CD4-positive, alpha-beta T cell treated with Interleukin-17A for 1 hour (primary cell): ENCODE results near the gene YIF1B.

Experiments used
- DNase-seq: peaks from one replicate; pipeline ENCODE4 v3.0.0-alpha.2; 2020

Gene YIF1B

GRCh38 chr19:38333245-38333644, 17.5 kb upstream of the YIF1B start:
- no peak for DNase-seq

- DNase-seq: no peak
Measured at GRCh38 chr19:38331728-38332127, 16.0 kb upstream of the YIF1B start.

- no peak for DNase-seq
Measured at GRCh38 chr19:38329651-38330050, 13.9 kb upstream of the YIF1B start.

- DNase-seq: no peak
Measured at GRCh38 chr19:38326591-38326990, 10.8 kb upstream of the YIF1B start.

GRCh38 chr19:38324431-38324830, 8.7 kb upstream of the YIF1B start:
- DNase-seq: no peak

- no peak for DNase-seq
Measured at GRCh38 chr19:38323291-38323690, 7.5 kb upstream of the YIF1B start.

- DNase-seq: no peak
Measured at GRCh38 chr19:38321646-38322196, 6.0 kb upstream of the YIF1B start.

- DNase-seq: no peak
Measured at GRCh38 chr19:38320969-38321339, 5.2 kb upstream of the YIF1B start.

GRCh38 chr19:38319421-38320258, 3.9 kb upstream of the YIF1B start, which contains the start of gene KCNK6:
Gene KCNK6, plus strand, starts transcription at chr19:38319845. Its CDS starts 106 bp downstream, at chr19:38319951.
- peak; percentile 56 for DNase-seq

GRCh38 chr19:38318660-38319059, 2.9 kb upstream of the YIF1B start:
- DNase-seq: no peak

- peak; percentile 51 for DNase-seq
Measured at GRCh38 chr19:38317104-38317612, 1.4 kb upstream of the YIF1B start.

GRCh38 chr19:38316477-38317067, 825 bp upstream of the YIF1B start:
- no peak for DNase-seq

GRCh38 chr19:38310986-38311385, 4.8 kb downstream of the YIF1B start:
- no peak for DNase-seq

- DNase-seq: no peak
Measured at GRCh38 chr19:38310279-38310670, 5.5 kb downstream of the YIF1B start.

GRCh38 chr19:38309615-38310278, 6.0 kb downstream of the YIF1B start:
- DNase-seq: no peak

- DNase-seq: no peak
Measured at GRCh38 chr19:38308926-38309614, 6.7 kb downstream of the YIF1B start.

- no peak for DNase-seq
Measured at GRCh38 chr19:38308006-38308766, 7.6 kb downstream of the YIF1B start.

- no peak for DNase-seq
Measured at GRCh38 chr19:38307597-38307996, 8.2 kb downstream of the YIF1B start.

GRCh38 chr19:38307076-38307475, 8.7 kb downstream of the YIF1B start:
- DNase-seq: no peak

- DNase-seq: no peak
Measured at GRCh38 chr19:38306236-38306635, 9.5 kb downstream of the YIF1B start.

GRCh38 chr19:38304866-38305429, 10.8 kb downstream of the YIF1B start:
- DNase-seq: no peak
